ENCODE results near the gene RILPL1. TPM values are rescaled to one million over a fixed set of nuclear protein-coding genes. Genes with fewer than 3 reads are reported as not detected.
"Not testable (repeated sequence)": the region's sequence is repeated elsewhere in the genome, so short reads cannot be mapped to it uniquely, and the experiment has no call there.

The RILPL1 gene
- total RNA-seq, 2 experiments from 2014 or later = 0.38 to 0.86 TPM

DNA sequence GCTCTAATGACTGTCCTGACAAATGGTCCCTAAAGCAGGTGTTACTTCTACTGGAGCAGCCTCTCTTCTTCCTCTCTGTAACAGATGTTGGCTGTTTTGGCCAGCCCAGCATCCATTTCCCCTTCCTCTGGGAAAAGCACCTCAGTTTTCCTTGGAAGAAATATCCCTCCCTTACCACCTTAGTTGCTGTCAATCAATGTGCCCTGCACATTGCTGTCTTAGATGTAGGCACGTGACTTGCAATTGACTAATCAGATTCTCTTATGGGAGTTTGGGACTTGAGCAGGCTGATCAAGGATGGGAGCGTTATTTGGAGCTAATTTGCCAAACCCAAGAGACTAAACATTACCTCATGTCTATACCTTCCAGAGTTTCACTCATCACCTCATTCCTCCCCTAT is 38.9 kb upstream of the RILPL1 start:
- TF ChIP-seq CTCF (conservative IDR thresholded peaks at IDR 0.05; ENCODE audit: low read length) = no peak
- TF ChIP-seq EZH2phosphoT487 (IDR thresholded peaks at IDR 0.05; ENCODE audit: borderline replicate concordance, low read depth, low read length) = no peak
- ChIA-PET POLR2A (interaction anchor here (0.6 to 0.9 kb wide), 2 partner anchors 15 to 265 kb away, joined by 3 to 7 read pairs; no protein-coding TSS in a partner anchor), CTCF (ENCODE audit: unreplicated experiment) (no interaction called here)
- BruUV-seq (replicated peaks) = no TSS peak
- peaks cover 10% of the 10 kb centered on the region for H3K4me1 ChIP-seq (ENCODE audit: insufficient read depth, low read length, poor library complexity, severe bottlenecking)
- no peaks in the 10 kb centered on the region for H3K79me2 ChIP-seq (ENCODE audit: insufficient read depth, low read depth, low read length)
- DNase-seq (ENCODE audit: low spot score) = no peak
- no peaks in the 10 kb centered on the region for H4K20me1 ChIP-seq (ENCODE audit: insufficient read depth, low read length)
- H3K27ac ChIP-seq (ENCODE audit: low read depth, low read length, poor library complexity, severe bottlenecking) = no peak overlapping the region
- H3K9me2 ChIP-seq (ENCODE audit: insufficient read depth, low read length) = no peaks in the 10 kb centered on the region
- no peak overlapping the region for H3K4me3 ChIP-seq (ENCODE audit: low read depth, low read length, poor library complexity, severe bottlenecking)
- intact Hi-C loops (cut with micrococcal nuclease; ENCODE audit: unreplicated experiment) = no loop called here
- H3K4me2 ChIP-seq (ENCODE audit: low read length) = no peak overlapping the region
- H3K36me3 ChIP-seq (ENCODE audit: insufficient read depth, low read length) = no peaks in the 10 kb centered on the region; the same call in 1 of the 2 replicates
- no peak overlapping the region for H2AFZ ChIP-seq (ENCODE audit: low read length)
- no peaks in the 10 kb centered on the region for H3K9me3 ChIP-seq (ENCODE audit: low read length)

DNA sequence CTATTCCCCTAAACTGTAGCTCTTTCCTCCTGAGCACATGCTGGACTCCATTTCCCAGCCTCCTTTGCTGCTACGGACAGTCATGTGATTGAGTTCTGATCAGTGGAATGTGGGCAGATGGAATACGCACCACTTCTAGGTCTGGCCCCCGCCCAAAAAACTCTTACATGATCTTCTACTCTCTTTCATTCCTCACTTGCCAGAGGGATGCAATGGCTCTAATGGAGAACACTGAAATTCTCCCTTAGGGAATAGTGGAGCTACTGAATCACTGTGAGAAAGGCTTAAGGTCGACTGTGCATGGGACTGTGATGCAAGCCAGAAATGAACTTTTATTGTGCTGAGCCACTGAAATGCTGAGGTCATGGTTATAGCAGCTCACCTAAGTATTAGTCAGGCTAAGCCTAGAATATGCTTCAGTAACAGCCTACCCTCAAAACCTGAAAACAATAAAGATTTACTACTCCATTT is 37.9 kb upstream of the RILPL1 start:
- peaks cover 10% of the 10 kb centered on the region for H3K4me1 ChIP-seq (ENCODE audit: insufficient read depth, low read length, poor library complexity, severe bottlenecking)
- no peaks in the 10 kb centered on the region for H3K9me3 ChIP-seq (ENCODE audit: low read length)
- H4K20me1 ChIP-seq (ENCODE audit: insufficient read depth, low read length) = no peaks in the 10 kb centered on the region
- DNase-seq (ENCODE audit: low spot score) = no peak
- POLR2A ChIA-PET = interaction anchor here (0.8 kb wide), 1 partner anchor 395 kb away, joined by 3 read pairs; no protein-coding TSS in a partner anchor
- H3K9me2 ChIP-seq (ENCODE audit: insufficient read depth, low read length) = no peaks in the 10 kb centered on the region
- CTCF ChIA-PET (ENCODE audit: unreplicated experiment) = no interaction called here
- no peak overlapping the region for H3K4me3 ChIP-seq (ENCODE audit: low read depth, low read length, poor library complexity, severe bottlenecking)
- peak overlapping the region; percentile 65 for H2AFZ ChIP-seq (ENCODE audit: low read length)
- intact Hi-C loops (cut with micrococcal nuclease; ENCODE audit: unreplicated experiment) = no loop called here
- H3K4me2 ChIP-seq (ENCODE audit: low read length) = no peak overlapping the region
- no peaks in the 10 kb centered on the region for H3K36me3 ChIP-seq (ENCODE audit: insufficient read depth, low read length)
- BruUV-seq (replicated peaks) = no TSS peak
- TF ChIP-seq EZH2phosphoT487 (IDR thresholded peaks at IDR 0.05; ENCODE audit: borderline replicate concordance, low read depth, low read length) = no peak
- no peak for TF ChIP-seq CTCF (conservative IDR thresholded peaks at IDR 0.05; ENCODE audit: low read length)
- no peaks in the 10 kb centered on the region for H3K79me2 ChIP-seq (ENCODE audit: insufficient read depth, low read depth, low read length)
- H3K27ac ChIP-seq (ENCODE audit: low read depth, low read length, poor library complexity, severe bottlenecking) = no peak overlapping the region

GRCh38 chr12:123559468-123559867 is 25.9 kb upstream of the RILPL1 start:
- Histone ChIP-seq H3K27ac (ENCODE audit: low read depth, low read length, poor library complexity, severe bottlenecking) (no peak overlapping the region), H3K36me3 (ENCODE audit: insufficient read depth, low read length) (no peaks in the 10 kb centered on the region), H3K4me2 (ENCODE audit: low read length) (no peak overlapping the region), H2AFZ (ENCODE audit: low read length) (no peak overlapping the region), H3K9me3 (ENCODE audit: low read length) (no peaks in the 10 kb centered on the region), H3K4me3 (ENCODE audit: low read depth, low read length, poor library complexity, severe bottlenecking) (no peak overlapping the region), H3K9me2 (ENCODE audit: insufficient read depth, low read length) (no peaks in the 10 kb centered on the region), H4K20me1 (ENCODE audit: insufficient read depth, low read length) (no peaks in the 10 kb centered on the region), H3K79me2 (ENCODE audit: insufficient read depth, low read depth, low read length) (no peaks in the 10 kb centered on the region), H3K4me1 (ENCODE audit: insufficient read depth, low read length, poor library complexity, severe bottlenecking) (no peaks in the 10 kb centered on the region)
- no peak for DNase-seq (ENCODE audit: low spot score)
- POLR2A ChIA-PET = interaction anchor here (0.6 to 1.0 kb wide), 4 partner anchors 11 to 1547 kb away, joined by 3 read pairs; no protein-coding TSS in a partner anchor
- CTCF ChIA-PET (ENCODE audit: unreplicated experiment) = no interaction called here
- no peak for TF ChIP-seq CTCF (conservative IDR thresholded peaks at IDR 0.05; ENCODE audit: low read length)
- no peak for TF ChIP-seq EZH2phosphoT487 (IDR thresholded peaks at IDR 0.05; ENCODE audit: borderline replicate concordance, low read depth, low read length)
- BruUV-seq (replicated peaks) = no TSS peak
- intact Hi-C loops (cut with micrococcal nuclease; ENCODE audit: unreplicated experiment) = no loop called here

- POLR2A ChIA-PET = interaction anchor here (0.6 kb wide), 1 partner anchor 352 kb away, joined by 4 read pairs; no protein-coding TSS in a partner anchor
- H3K79me2 ChIP-seq (ENCODE audit: insufficient read depth, low read depth, low read length); CTCF ChIA-PET (ENCODE audit: unreplicated experiment); H3K4me2 ChIP-seq (ENCODE audit: low read length); H3K4me1 ChIP-seq (ENCODE audit: insufficient read depth, low read length, poor library complexity, severe bottlenecking); BruUV-seq (replicated peaks); H3K9me2 ChIP-seq (ENCODE audit: insufficient read depth, low read length); H3K4me3 ChIP-seq (ENCODE audit: low read depth, low read length, poor library complexity, severe bottlenecking); H3K9me3 ChIP-seq (ENCODE audit: low read length); H4K20me1 ChIP-seq (ENCODE audit: insufficient read depth, low read length); DNase-seq (ENCODE audit: low spot score); H3K36me3 ChIP-seq (ENCODE audit: insufficient read depth, low read length); intact Hi-C loops (cut with micrococcal nuclease; ENCODE audit: unreplicated experiment); H3K27ac ChIP-seq (ENCODE audit: low read depth, low read length, poor library complexity, severe bottlenecking); H2AFZ ChIP-seq (ENCODE audit: low read length): not testable (repeated sequence)
Observed at GRCh38 chr12:123558487-123558886, 25.0 kb upstream of the RILPL1 start.
